PC-9 (cell line): ENCODE results near the gene HYAL1. TPM values are rescaled to one million over a fixed set of nuclear protein-coding genes. Genes with fewer than 3 reads are reported as not detected.
A peak's percentile ranks its signal among the peaks of the same experiment; 100 is the strongest.

Experiments
- BruUV-seq: library from RNA; stranded (reverse); fragments of 400-500 nt; replicated peaks from 2 replicates; lab custom pipeline; 2021; lab: Mats Ljungman, UMichigan
- CTCF ChIA-PET: fragments of 300-600 bp; sonication (Branson Sonifier 250); formaldehyde crosslinking; loops from one replicate; lab custom pipeline; 2022; ENCODE audit warnings: antibody characterized with exemption; lab: Charles Lee
- POLR2A ChIA-PET: fragments of 300-600 bp; sonication (Branson Sonifier 250); formaldehyde crosslinking; loops from one replicate; lab custom pipeline; 2022; ENCODE audit warnings: antibody characterized with exemption; ENCODE audit not compliant: unreplicated experiment; lab: Charles Lee
- DNase-seq, 2 experiments: peaks; one replicate each; pipeline versions ENCODE4 v3.0.0 to v3.0.0-alpha.2; 2015 to 2022; ENCODE audit warnings: mixed read lengths in 1 of 2
- H2AFZ ChIP-seq: fragments of 200-600 bp; sonication (generic); 2 replicates; pipeline ENCODE4 v1.8.1; 2017; ENCODE audit warnings: antibody characterized with exemption
- H3F3A ChIP-seq: fragments of 200-600 bp; sonication (generic); 2 replicates; pipeline ENCODE4 v1.8.1; 2017; ENCODE audit warnings: antibody characterized with exemption, mild to moderate bottlenecking, low read depth; ENCODE audit not compliant: insufficient read depth
- H3K27ac ChIP-seq: fragments of 200-600 bp; sonication (generic); 2 replicates; pipeline ENCODE4 v1.6.1; 2016; ENCODE audit warnings: mixed run types
- H3K27me3 ChIP-seq: fragments of 200-600 bp; sonication (generic); 2 replicates; pipeline ENCODE4 v1.6.1; 2016; ENCODE audit warnings: low read depth, mixed run types; ENCODE audit not compliant: insufficient read depth
- H3K36me3 ChIP-seq: fragments of 200-600 bp; sonication (generic); 2 replicates; pipeline ENCODE4 v1.6.1; 2016; ENCODE audit warnings: low read depth, mixed run types
- H3K4me1 ChIP-seq: fragments of 200-600 bp; sonication (generic); replicated peaks from 2 replicates; pipeline ENCODE4 v1.6.1; 2016; ENCODE audit warnings: mixed run types; ENCODE audit not compliant: insufficient read depth
- H3K4me2 ChIP-seq: fragments of 200-600 bp; sonication (generic); 2 replicates; pipeline ENCODE4 v1.6.1; 2017; ENCODE audit warnings: mixed run types
- H3K4me3 ChIP-seq: fragments of 200-600 bp; sonication (generic); 2 replicates; pipeline ENCODE4 v1.6.1; 2016; ENCODE audit warnings: mixed run types
- H3K79me2 ChIP-seq: fragments of 200-600 bp; sonication (generic); 2 replicates; pipeline ENCODE4 v1.6.1; 2017; ENCODE audit warnings: low read depth, mixed run types
- H3K9me2 ChIP-seq: fragments of 200-600 bp; sonication (generic); 2 replicates; pipeline ENCODE4 v1.8.1; 2017; ENCODE audit warnings: mild to moderate bottlenecking; ENCODE audit not compliant: insufficient read depth
- H3K9me3 ChIP-seq: fragments of 200-600 bp; sonication (generic); 2 replicates; pipeline ENCODE4 v1.8.1; 2016; ENCODE audit warnings: low read depth; ENCODE audit not compliant: insufficient read depth
- H4K20me1 ChIP-seq: fragments of 200-600 bp; sonication (generic); 2 replicates; pipeline ENCODE4 v1.8.1; 2017; ENCODE audit not compliant: insufficient read depth
- CTCF ChIP-seq: fragments of 200-600 bp; sonication (generic); conservative IDR thresholded peaks from 2 replicates; pipeline ENCODE4 v1.6.1; 2017; ENCODE audit warnings: mixed run types, antibody characterized with exemption, mild to moderate bottlenecking, moderate library complexity
- EZH2 ChIP-seq: fragments of 200-600 bp; sonication (generic); IDR thresholded peaks from 2 replicates; pipeline ENCODE4 v1.8.0; 2017; ENCODE audit warnings: antibody characterized with exemption, low read depth
- intact Hi-C: fragments of 100-400 bp; cut with micrococcal nuclease; formaldehyde crosslinking; loops from one replicate; pipeline ENCODE4 v1.10.0; 2022; ENCODE audit not compliant: unreplicated experiment
- total RNA-seq: library from RNA; stranded (reverse); gene quantifications from 2 replicates; pipeline ENCODE4 v1.2.3, GENCODE V29; 2021

The HYAL1 gene
- total RNA-seq, 1 experiment from 2014 or later = 1.9 TPM

- CTCF ChIA-PET = interaction anchor here (0.5 kb wide), 1 partner anchor 24 kb away, joined by 12 read pairs; no protein-coding TSS in a partner anchor
- no peak for DNase-seq
- no TSS peak for BruUV-seq
- no peaks in the 10 kb centered on the region for H4K20me1 ChIP-seq
- H3K4me1 ChIP-seq = peaks cover 13% of the 10 kb centered on the region
- H3K27me3 ChIP-seq = no peaks in the 10 kb centered on the region
- intact Hi-C loops = no loop called here
- H3K9me2 ChIP-seq = no peaks in the 10 kb centered on the region
- H3K4me2 ChIP-seq = no peak overlapping the region
- no peak overlapping the region for H3K27ac ChIP-seq
- H3K36me3 ChIP-seq = no peaks in the 10 kb centered on the region
- H2AFZ ChIP-seq = no peak overlapping the region
- peaks cover 9% of the 10 kb centered on the region; the same call in 1 of the 2 replicates for H3F3A ChIP-seq
- H3K9me3 ChIP-seq = peaks cover 9% of the 10 kb centered on the region
- POLR2A ChIA-PET = interaction anchor here (0.6 kb wide), 1 partner anchor 148 kb away, joined by 9 read pairs; no protein-coding TSS in a partner anchor
- H3K4me3 ChIP-seq = no peak overlapping the region
- TF ChIP-seq EZH2 (no peak), CTCF (no peak)
- H3K79me2 ChIP-seq = no peaks in the 10 kb centered on the region
These were observed 1.2 kb upstream of the HYAL1 start for GRCh38 chr3:50304601-50305000.

- no TSS peak for BruUV-seq
- Histone ChIP-seq H3K9me2 (no peaks in the 10 kb centered on the region), H2AFZ (no peak overlapping the region), H3K4me2 (no peak overlapping the region), H3K4me3 (no peak overlapping the region), H3K36me3 (no peaks in the 10 kb centered on the region), H3K79me2 (0 out of 2 replicates have a peak, but pooled peaks cover 10% of the 10 kb centered on the region), H3K27me3 (no peaks in the 10 kb centered on the region), H3K9me3 (no peaks in the 10 kb centered on the region), H4K20me1 (no peaks in the 10 kb centered on the region), H3K27ac (no peak overlapping the region), H3F3A (peaks cover 9% of the 10 kb centered on the region; the same call in 1 of the 2 replicates), H3K4me1 (peaks cover 20% of the 10 kb centered on the region)
- ChIA-PET CTCF (interaction anchor here (0.6 kb wide), 1 partner anchor 246 kb away, joined by 4 read pairs; no protein-coding TSS in a partner anchor), POLR2A (interaction anchor here (0.7 to 0.8 kb wide), 2 partner anchors 15 to 135 kb away, joined by 3 to 7 read pairs; no protein-coding TSS in a partner anchor)
- intact Hi-C loops = no loop called here
- TF ChIP-seq CTCF (no peak), EZH2 (no peak)
- no peak for DNase-seq
These were observed 1.0 kb downstream of the HYAL1 start for GRCh38 chr3:50302095-50303012.

- H2AFZ ChIP-seq = no peak overlapping the region
- peaks cover 9% of the 10 kb centered on the region; the same call in 1 of the 2 replicates for H3F3A ChIP-seq
- POLR2A ChIA-PET = no interaction called here
- H3K9me3 ChIP-seq = no peaks in the 10 kb centered on the region
- H3K9me2 ChIP-seq = no peaks in the 10 kb centered on the region
- CTCF ChIA-PET = no interaction called here
- no peaks in the 10 kb centered on the region for H3K36me3 ChIP-seq
- H3K4me1 ChIP-seq = peaks cover 20% of the 10 kb centered on the region
- TF ChIP-seq CTCF = no peak
- no peak for TF ChIP-seq EZH2
- H4K20me1 ChIP-seq = no peaks in the 10 kb centered on the region
- peak overlapping the region; percentile 80 for H3K4me2 ChIP-seq
- no TSS peak for BruUV-seq
- no peak overlapping the region; the same call in 1 of the 2 replicates for H3K4me3 ChIP-seq
- no peaks in the 10 kb centered on the region for H3K27me3 ChIP-seq
- intact Hi-C loops = loop anchor here (1.0 kb wide), 1 partner anchor 35 kb away; no protein-coding TSS in a partner anchor
- no peak for DNase-seq
- H3K79me2 ChIP-seq = 0 out of 2 replicates have a peak, but pooled peaks cover 10% of the 10 kb centered on the region
- peak overlapping the region; percentile 76 for H3K27ac ChIP-seq
These were observed 2.6 kb downstream of the HYAL1 start for GRCh38 chr3:50300681-50301254.
